ENCODE measurements around the gene GTPBP4. TPM values are rescaled to one million over a fixed set of nuclear protein-coding genes. Genes with fewer than 3 reads are reported as not detected.

Gene GTPBP4
- total and polyA plus RNA-seq, 2 of the 13 experiments (the other 11 are each of a cell fraction or from before 2014, with no cell fraction given): 24.1 to 85.5 TPM

- TF ChIP-seq TARDBP (CRISPR knock-in tag; IDR thresholded peaks at IDR 0.05): no peak
- TF ChIP-seq ZNF280B (CRISPR knock-in tag; IDR thresholded peaks at IDR 0.05; ENCODE audit: borderline replicate concordance): no peak
- TF ChIP-seq FOXP1 (IDR thresholded peaks at IDR 0.05): no peak
- no peak for TF ChIP-seq FOXP1 (CRISPR knock-in tag; IDR thresholded peaks at IDR 0.05)
- TF ChIP-seq NFIC (IDR thresholded peaks at IDR 0.05; ENCODE audit: low read length): no peak
- TF ChIP-seq CCDC6 (CRISPR knock-in tag; IDR thresholded peaks at IDR 0.05): no peak
- TF ChIP-seq BRD4 (CRISPR knock-in tag; IDR thresholded peaks at IDR 0.05): no peak
- no peak for TF ChIP-seq MTF1 (CRISPR knock-in tag; IDR thresholded peaks at IDR 0.05)
- TF ChIP-seq NR2C2 (CRISPR knock-in tag; IDR thresholded peaks at IDR 0.05; ENCODE audit: borderline replicate concordance): peak; percentile 81
- TF ChIP-seq ZNF616 (CRISPR knock-in tag; IDR thresholded peaks at IDR 0.05; ENCODE audit: low read depth): no peak
- TF ChIP-seq ZNF83 (CRISPR knock-in tag; IDR thresholded peaks at IDR 0.05; ENCODE audit: borderline replicate concordance): no peak
- no peak for TF ChIP-seq PRDM15 (CRISPR knock-in tag; IDR thresholded peaks at IDR 0.05)
- no peak for TF ChIP-seq ARNT (IDR thresholded peaks at IDR 0.05)
- TF ChIP-seq MED1 (CRISPR knock-in tag; IDR thresholded peaks at IDR 0.05): no peak; the same call in 1 of the 2 replicates
- TF ChIP-seq SYNCRIP (IDR thresholded peaks at IDR 0.05; ENCODE audit: insufficient read depth, low read depth, low read length): no peak
- no peak for TF ChIP-seq PREB (CRISPR knock-in tag; IDR thresholded peaks at IDR 0.05)
- TF ChIP-seq CHD2 (IDR thresholded peaks at IDR 0.05; ENCODE audit: low read depth, low read length): no peak
- no peak for TF ChIP-seq ZBTB14 (CRISPR knock-in tag; IDR thresholded peaks at IDR 0.05)
- TF ChIP-seq ZFY (CRISPR knock-in tag; IDR thresholded peaks at IDR 0.05): no peak
- TF ChIP-seq ZNF563 (CRISPR knock-in tag; IDR thresholded peaks at IDR 0.05): no peak
- TF ChIP-seq HNF4A (CRISPR knock-in tag; IDR thresholded peaks at IDR 0.05): 0 out of 2 replicates have a peak, but pooled peaks have one; percentile 14
- TF ChIP-seq ZFP82 (CRISPR knock-in tag; IDR thresholded peaks at IDR 0.05; ENCODE audit: borderline replicate concordance): no peak
- TF ChIP-seq ZKSCAN1 (IDR thresholded peaks at IDR 0.05; ENCODE audit: low read length): 0 out of 2 replicates have a peak, but pooled peaks have one; percentile 49
- no peak for TF ChIP-seq ZNF562 (CRISPR knock-in tag; IDR thresholded peaks at IDR 0.05; ENCODE audit: borderline replicate concordance)
- no peak for TF ChIP-seq ZNF12 (CRISPR knock-in tag; IDR thresholded peaks at IDR 0.05)
- TF ChIP-seq ELF3 (CRISPR knock-in tag; IDR thresholded peaks at IDR 0.05): no peak
These were observed 23.8 kb upstream of the GTPBP4 start (continued) for GRCh38 chr10:964321-964987.

All from HepG2 (cell line).